Superior temporal gyrus (tissue), 1 donor: ENCODE measurements around the gene RAB28.
A peak's percentile ranks its signal among the peaks of the same experiment; 100 is the strongest.

Source experiments
- DNase-seq: peaks from one replicate; pipeline ENCODE4 v3.0.0-alpha.2; 2016; ENCODE audit errors: extremely low spot score

The RAB28 gene

GRCh38 chr4:13484122-13484748, at the start of gene RAB28:
Gene RAB28 (minus strand): TSS chr4:13484340.
- DNase-seq = peak; percentile 98

DNA sequence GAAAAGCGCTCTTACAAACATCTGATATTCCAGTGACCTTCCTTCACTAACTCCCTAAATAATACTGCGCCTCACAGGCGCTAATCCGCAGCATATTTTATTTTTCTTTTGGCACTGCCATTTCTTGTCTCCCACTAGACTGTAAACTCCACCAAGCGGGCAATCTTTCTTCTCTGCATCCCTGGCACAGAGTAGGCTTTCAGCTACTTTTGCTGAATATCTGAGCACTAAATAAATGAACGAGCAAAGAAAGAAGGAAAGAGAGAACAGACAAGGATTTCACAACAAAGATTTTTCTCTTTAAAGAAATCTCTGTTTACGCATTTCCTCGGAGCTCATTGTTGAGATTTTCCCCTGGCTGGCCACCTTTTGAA, 47.5 kb upstream of the RAB28 start:
- no peak for DNase-seq

GRCh38 chr4:13530823-13531624, 46.9 kb upstream of the RAB28 start:
- no peak for DNase-seq

DNA sequence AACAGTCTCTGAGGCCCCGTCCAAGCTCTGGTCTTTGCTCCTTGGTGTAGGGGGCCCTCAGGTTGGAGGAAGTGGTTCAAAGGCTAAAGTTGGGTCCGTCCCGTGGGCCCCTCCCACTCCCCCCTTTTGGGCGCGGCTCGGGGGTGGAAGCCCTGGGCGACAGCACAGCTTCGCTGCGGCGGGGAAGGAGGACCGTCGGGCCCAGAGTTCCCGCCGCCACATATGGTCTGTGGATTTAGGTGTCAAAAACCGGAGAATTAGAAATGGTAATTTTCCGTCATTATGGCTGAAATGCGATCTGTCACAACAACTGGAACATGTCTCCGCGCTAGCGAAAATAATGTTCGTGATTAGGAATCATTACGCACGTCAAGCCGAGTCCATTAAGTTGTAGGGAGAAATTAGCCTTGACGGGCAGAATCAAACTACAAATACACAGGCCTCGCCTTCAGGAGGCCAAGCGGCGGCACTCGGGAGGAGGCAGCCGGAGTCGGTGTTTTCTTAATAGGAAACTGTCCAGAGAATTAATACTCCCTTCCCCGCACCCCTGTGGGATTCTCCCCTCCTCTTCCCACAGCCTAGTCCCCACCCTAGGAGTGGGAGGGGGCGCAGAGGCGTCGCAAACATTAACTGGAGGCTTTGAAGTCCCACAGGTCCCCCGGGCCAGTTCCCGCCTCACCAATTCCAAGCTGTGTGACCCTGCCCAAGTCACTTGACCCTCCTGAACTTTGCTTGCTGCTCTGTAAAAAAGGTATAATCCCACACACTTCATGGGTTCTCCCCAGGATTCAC, 45.2 kb upstream of the RAB28 start:
- no peak for DNase-seq

DNA sequence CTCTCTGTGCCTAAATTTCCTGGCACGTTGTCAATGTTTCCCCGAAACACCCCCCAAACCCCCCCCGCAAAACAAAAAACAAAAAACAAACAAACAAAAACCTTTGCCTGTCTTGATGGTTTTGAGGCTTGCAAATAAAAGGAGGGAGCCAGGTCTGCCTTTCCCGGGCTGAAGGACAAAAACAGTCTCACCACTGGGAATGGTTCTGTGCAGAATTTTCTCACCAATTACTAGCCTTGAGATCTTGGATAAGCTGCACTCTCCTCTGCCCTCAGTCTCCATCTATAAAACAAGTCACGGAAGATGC, 44.6 kb upstream of the RAB28 start:
- DNase-seq = no peak

DNA sequence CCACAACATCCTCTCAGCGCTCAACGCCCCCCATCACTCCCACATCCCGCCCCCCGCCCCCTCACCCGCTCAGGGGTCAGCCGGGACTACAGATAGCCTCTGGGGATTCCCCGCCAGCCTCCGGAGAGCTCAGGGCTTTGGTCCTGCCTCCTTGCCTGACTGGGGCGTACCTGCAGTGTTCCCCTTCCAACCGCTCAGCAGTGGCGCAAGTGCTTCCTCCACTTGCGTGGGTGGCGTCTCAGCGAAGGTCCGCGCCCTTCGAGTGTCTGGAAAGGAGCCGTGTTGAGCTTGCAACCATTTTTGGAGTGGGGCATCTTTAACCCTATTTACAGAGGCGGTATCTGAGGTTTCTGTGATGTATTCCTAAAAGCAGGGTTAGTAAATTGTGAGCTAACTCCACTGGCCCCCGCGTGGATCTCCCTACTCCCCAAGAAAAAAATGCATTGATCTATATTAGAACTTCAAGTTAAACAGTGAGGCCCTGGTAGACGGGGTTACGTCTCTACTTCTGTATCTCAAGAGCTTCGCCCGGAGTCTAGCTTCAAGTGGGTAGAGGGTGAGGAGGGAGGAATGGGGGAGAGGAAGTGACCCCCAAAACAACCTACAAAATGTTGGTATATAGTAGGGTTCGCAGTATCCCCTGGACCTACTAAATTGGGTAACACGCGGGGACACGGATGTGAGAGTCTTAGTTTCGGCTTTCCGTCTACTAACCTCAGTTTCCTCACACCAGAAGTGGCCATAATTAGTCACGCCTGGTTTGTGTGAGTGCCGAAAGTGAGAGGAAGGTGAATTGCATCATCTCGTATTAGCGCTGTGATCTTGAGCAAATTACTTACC, 44.1 kb upstream of the RAB28 start:
- no peak for DNase-seq

DNA sequence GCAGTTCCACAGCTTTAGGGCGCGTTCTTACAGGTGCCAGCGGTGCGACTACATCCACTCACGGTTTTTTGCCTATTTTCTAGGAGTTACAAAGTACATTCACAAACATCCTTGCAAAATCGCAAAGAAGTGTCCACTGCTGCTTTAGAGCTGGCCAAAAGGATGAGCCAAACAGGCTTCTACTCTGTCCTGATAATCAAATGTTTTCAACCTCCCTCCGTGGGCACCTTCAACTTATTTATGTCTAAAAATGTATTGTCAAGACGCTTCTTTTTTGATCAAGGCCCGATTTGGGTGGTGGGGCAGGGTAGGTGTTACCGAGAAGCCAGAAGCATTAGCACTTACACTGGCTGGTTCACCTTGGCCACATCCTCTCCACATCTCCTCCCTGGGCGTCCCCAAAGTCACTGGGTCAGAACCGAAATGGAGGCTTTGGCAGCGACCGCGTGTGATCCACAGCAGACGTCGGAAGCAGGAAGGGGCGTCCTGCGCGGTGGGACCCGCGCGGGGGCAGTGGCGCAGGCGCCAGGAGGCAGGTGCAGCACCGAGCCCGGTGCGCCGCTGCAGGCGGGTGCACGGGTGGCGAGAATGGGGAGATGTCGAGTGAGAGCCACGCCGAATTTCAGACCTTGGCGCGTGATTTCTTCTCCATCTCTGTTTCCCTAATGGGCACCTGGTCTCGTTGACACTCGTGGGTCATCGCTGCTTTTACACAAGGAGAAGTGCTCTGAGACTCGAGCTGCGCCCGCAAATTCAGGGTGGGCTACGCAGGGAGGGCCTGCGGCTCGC, 43.2 kb upstream of the RAB28 start:
- no peak for DNase-seq

GRCh38 chr4:13526658-13527057, 42.5 kb upstream of the RAB28 start:
- DNase-seq = no peak

DNA sequence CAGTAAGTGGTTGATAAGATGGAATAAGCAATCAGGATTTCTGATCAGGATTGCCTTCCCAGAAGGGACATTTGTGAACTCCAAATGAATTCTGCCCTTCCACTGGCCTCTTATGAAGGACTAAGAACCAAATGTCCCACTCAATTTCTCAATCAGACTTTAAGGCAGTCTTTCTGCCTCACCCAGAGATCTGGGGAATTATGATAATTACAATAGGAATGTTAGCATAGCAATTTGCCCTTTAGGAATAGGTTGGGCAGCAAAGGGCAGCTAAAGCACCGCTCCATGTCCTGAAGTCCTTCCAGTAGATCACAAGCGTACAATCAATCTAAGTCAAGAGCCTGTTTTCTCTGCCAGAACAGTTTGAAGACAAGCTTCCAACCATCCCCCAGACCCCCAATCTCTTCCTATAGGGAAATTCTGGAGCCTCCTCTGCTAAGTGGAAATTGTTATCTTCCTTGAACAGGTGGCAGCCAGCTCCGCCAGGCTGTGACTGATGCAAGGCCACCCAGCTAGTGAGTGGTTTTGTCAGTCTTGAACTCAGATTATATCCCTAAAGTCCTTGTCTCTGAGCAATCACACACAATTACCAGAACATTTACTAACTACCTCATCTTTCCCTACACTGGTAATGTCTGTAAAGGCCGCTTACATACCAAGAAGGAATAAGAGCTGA, 41.6 kb upstream of the RAB28 start:
- no peak for DNase-seq

- no peak for DNase-seq
Measured at GRCh38 chr4:13524504-13525243, 40.5 kb upstream of the RAB28 start.

DNA sequence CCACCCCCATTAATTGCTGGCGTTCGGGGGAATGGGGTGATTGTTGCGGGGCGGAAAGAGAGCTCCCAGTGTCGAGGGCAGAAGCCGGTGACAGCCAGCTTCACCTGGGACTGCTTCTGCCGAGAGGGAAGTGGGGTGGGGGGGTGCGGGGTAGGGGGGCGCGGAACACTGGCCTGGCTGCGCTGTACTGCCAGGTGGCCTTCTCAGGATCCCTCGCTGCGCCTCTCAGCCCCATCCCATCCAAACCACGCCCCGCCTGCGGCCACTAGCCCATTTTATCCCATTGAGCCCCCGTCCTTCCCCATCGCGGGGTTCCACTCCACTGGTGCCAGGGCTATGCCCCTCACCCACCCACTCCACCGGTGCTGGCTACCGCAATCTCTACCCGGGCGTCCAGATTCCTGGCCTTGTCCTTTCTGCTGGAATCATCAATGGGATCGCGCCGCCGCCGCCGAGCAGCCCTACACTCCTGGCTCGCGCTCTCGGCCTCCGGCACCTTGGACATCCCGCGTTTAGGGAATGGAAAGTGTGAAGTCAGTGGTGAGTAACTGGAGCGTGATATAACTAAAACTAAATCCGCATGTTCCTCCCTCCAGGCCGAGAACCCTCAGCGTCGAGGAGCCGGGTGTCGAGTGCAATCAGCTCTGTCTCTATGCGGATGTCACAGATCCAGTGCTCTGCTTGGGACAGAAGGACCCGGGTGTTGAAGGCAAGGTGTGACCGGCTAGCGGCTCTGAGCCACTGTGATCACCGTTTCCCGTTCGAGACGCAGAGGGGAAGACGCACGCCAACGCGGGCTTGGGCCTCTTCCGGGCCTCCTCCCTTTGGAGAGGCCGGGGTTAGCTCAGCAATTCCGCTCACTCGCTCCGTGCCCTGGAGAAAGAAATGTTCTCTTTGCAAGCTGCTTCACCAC, 39.7 kb upstream of the RAB28 start:
- DNase-seq = no peak

DNA sequence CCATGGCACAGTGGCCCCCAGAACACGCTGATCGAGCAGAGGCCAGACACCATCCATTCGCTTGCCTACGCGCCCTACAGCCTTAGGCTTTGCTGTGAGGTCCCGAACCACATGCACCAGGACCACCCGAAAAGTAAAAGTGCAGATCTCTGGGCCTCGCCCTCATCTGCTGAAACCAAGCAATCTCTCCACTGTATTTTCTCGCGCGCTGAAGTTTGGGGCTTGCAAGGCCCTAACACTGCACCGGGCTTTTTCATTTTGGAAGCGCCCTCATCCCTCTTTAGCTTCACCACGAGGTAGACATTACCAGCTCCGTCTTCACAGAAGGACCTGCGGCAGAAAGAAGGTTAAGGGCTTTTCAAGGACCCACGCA, 39.0 kb upstream of the RAB28 start:
- no peak for DNase-seq

- DNase-seq = no peak
Measured at GRCh38 chr4:13522282-13523104, 38.4 kb upstream of the RAB28 start.

- DNase-seq = no peak
Measured at GRCh38 chr4:13521047-13521446, 36.9 kb upstream of the RAB28 start.

DNA sequence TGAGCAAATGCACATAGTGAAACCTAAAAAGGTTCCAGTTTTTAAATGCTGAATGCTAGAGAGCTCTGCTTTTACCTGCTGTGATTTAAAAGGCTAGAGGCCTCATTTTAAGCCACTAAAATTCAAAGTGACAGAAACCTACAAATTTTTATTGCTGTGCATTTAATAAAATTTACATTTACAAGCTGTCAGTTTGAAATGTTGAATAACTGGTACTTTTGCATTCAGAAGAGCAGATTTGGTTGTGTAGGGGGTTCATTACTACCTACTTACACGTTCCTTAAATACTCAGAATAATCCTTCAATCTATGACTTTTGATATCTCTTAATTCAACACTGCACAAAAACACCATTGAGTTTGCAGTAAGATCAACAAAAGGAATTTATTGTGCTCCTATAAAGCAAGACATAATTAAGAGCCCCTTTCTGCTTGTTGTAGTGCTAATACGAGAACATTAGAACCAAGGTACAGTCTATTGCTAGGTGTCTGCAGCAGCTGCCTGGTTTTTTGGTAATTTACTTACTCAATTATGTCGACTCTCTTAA, 32.2 kb upstream of the RAB28 start:
- DNase-seq = no peak

DNA sequence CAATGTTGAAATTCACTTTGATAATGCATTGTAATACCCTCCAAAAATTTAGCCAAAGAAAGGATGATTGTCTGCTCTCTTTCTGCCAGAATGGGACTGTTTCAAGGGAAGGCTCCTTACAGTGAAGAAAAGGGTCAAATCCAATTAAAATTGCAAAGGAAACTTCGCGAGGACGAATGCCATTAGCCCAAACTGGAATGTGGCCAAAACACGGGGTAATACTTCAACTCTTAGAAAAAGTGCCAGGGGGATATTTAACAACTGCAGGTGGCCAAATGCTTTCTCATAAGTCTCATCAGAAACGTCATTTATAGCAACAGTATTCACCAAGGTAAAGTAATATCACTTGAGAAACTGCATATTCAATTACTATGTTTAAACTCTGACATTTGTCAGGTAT, 31.1 kb upstream of the RAB28 start:
- DNase-seq = no peak

DNA sequence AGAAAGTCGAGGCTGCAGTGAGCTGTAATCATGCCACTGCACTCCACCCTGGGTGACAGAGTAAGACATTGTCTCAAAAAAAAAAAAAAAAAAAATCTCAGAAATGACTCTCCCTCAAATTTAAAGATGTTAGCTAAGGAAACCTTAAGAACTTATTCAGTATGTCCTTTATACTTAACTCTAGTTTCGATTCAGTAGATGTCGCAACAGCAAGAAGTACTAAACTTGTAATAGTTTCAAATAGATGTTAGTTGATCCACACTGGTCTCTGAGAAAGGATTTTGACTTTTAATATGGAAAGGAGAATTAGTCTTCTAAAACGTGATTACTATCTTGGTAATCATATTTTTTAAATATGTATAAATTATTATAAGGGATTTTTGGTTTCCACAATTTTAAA, 30.6 kb upstream of the RAB28 start:
- no peak for DNase-seq

GRCh38 chr4:13511101-13511500, 27.0 kb upstream of the RAB28 start:
- DNase-seq = no peak
